ENCODE results near the gene SLC43A1.
A peak's percentile ranks its signal among the peaks of the same experiment; 100 is the strongest.

Gene SLC43A1

DNA sequence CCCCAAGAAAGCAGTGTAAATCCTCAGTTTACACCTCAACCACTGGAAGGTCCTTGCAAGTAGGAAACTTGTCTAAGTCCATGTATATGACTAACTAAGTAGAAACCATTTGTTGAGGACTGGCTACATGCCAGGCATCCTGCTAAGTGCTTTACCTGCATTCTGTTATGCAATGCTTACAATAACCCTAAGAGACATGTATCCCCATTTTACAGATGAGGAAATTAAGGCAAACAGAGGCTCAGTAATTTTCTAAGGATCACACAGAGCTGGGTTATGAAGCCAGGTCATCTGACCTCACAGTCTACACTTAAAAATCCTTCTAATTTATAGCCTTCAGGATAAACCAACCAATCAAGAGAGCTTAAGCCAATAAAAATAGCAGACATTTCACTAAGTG lies 13.5 kb upstream of the SLC43A1 start:
- no peak overlapping the region for H3K4me3 ChIP-seq (ENCODE audit: low read depth, low read length)
- TF ChIP-seq, protein P1, sequence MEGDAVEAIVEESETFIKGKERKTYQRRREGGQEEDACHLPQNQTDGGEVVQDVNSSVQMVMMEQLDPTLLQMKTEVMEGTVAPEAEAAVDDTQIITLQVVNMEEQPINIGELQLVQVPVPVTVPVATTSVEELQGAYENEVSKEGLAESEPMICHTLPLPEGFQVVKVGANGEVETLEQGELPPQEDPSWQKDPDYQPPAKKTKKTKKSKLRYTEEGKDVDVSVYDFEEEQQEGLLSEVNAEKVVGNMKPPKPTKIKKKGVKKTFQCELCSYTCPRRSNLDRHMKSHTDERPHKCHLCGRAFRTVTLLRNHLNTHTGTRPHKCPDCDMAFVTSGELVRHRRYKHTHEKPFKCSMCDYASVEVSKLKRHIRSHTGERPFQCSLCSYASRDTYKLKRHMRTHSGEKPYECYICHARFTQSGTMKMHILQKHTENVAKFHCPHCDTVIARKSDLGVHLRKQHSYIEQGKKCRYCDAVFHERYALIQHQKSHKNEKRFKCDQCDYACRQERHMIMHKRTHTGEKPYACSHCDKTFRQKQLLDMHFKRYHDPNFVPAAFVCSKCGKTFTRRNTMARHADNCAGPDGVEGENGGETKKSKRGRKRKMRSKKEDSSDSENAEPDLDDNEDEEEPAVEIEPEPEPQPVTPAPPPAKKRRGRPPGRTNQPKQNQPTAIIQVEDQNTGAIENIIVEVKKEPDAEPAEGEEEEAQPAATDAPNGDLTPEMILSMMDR (IDR thresholded peaks at IDR 0.05; ENCODE audit: low read depth, low read length) = no peak

DNA sequence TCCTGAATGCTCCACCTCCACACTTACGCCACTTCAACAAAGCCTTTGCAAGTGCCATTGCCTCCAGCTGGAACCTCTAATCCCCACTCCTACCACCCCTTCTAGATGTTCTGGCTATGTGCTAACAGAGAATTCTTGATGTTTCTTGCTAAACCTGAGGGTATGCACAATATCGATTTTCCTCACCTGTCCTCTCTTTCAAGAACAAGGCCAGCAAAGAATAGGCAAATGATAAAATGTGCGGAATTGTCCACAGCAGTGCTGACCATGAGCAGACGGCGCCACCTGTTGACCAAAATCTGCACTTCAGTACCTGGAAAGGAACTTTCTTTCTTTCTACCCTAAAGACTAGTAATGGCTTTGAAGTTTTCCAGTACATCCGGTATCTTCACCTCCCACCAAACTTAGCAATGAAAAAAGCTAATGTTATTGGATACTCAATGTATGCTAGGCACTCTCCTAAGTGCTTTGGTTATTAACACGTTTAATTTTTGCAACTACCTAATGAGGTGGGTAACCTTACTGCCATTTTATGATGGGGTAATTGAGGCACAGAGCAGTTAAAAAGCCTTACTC lies 11.6 kb upstream of the SLC43A1 start:
- H3K4me3 ChIP-seq (ENCODE audit: low read depth, low read length) = no peak overlapping the region
- TF ChIP-seq, protein P1 (IDR thresholded peaks at IDR 0.05; ENCODE audit: low read depth, low read length) = peak; percentile 80

DNA sequence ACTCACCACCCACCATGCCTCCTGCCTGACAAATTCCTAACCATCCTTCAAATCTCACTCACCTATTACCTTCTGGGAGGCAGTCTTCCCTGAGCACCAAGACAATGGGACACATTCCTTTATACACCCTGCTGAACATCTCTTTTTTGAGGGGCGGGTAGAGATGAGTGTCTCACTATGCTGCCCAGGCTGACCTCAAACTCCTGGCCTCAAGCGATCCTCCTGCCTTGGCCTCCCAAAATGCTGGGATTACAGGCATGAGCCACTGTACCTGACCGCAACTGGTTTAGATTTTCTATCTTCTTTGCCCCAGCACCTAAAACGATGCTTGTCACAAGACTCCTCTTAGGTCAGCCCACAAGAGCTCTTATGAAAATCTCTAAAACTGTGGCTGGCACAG lies 7.9 kb upstream of the SLC43A1 start:
- TF ChIP-seq, protein P1 (IDR thresholded peaks at IDR 0.05; ENCODE audit: low read depth, low read length) = no peak
- H3K4me3 ChIP-seq (ENCODE audit: low read depth, low read length) = no peak overlapping the region

DNA sequence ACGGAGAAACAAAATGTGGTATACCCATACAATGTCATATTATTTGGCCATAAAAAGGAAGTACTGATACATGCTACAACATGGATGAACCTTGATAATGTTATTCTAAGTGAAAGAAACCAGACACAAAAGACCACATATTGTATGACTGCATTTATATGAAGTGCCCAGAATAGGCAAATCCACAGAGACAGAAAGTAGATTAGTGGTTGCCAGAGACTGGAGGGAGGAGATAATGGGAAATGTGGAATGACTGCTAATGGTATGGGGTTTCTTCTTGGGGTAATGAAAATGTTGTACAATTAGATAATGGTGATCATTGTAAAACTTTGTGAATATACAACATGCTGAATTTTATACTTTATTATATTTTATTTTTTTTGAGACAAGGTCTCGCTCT lies 5.6 kb upstream of the SLC43A1 start:
- TF ChIP-seq, protein P1 (IDR thresholded peaks at IDR 0.05; ENCODE audit: low read depth, low read length) = no peak
- no peak overlapping the region for H3K4me3 ChIP-seq (ENCODE audit: low read depth, low read length)

DNA sequence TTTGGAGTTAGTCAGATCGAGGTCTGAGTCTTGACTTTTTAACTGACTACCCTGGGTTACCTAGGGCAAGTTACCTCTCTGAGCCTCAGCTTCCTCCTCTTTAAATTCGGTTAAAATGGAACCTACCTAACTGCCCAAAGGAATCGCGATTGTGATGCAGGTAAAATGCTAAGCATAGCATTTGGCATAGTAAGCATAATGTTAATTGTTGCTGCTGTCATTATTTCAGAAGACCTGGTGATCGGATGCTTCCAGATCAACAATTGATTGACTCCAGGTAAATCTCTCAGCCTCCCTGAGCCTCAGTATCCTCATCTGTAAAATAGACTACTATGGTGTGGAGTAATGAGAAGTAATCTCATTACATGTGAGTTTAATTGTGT lies 550 bp upstream of the SLC43A1 start:
- TF ChIP-seq, protein P1 (IDR thresholded peaks at IDR 0.05; ENCODE audit: low read depth, low read length) = no peak
- H3K4me3 ChIP-seq (ENCODE audit: low read depth, low read length) = peak overlapping the region; percentile 85

DNA sequence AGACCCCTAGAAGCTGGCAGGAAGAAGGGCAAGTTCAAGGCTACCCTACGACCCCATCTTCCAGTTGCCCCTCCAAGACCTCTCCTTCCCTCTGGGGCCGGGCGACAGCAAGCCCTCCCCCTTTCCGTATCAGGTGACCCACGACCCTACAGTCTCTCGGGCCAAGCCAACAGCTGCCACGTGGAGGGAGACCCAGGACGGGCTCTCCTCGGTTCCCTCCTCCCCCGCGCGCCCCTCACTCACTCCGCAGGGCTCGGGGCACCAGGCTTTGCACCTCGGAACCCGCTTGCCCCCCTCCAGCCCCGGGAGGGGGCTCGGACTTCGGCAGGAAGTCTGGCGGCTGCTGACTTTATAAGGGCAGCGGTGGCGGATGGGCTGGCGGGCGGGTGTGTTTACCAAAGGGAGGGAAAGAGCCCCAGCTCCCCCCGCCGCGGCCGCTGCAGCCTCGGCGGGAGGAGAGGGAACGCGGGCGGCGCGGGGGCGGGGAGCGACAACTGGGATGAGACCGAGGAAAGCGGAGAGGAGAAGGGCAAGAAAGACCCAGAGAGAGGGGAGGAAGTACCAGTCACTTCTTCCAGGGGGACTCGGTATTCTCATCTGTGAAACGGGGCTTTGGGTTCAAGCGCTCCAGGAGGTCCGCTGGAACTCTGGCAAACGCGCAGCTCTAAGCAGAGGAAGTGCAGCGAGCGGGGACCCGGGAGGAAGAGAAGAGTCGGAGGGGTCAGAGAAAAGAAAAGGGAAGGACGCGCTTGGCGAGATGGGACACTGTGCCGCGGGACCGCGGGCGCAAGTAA lies 767 bp downstream of the SLC43A1 start:
- H3K4me3 ChIP-seq (ENCODE audit: low read depth, low read length) = peak overlapping the region; percentile 85
- TF ChIP-seq, protein P1 (IDR thresholded peaks at IDR 0.05; ENCODE audit: low read depth, low read length) = no peak

DNA sequence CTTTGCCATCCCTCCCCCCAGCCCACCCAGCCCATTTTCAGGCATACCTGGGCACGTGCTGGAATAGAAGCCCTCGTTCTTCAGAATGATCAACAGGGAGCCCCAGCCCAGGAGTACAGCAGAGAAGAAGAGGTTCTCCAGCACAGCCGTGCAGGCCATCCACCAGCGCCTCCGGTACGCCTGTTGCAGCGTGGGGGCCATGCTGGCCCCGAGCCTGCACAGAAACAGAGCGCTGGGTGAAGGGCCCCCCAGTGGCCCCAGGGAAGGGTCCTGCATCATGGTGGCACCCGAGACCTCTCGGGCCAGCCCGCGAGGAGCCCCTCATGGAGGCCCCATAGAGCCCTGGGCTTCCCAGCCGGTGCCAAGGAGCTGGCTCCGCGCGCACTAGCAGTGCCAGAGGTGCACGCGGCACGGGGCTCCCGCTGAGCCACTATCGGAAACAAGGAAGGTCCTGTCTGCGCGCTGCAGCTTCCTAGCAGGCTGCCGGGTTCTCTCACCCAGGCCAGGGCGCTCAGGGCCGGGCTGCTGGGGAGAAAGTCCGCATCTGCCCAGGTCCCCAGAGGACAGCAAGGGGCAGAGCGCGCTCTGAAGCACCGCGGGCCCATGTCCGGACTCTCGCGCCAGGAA lies 1.5 kb downstream of the SLC43A1 start:
- peak overlapping the region; percentile 85 for H3K4me3 ChIP-seq (ENCODE audit: low read depth, low read length)
- TF ChIP-seq, protein P1 (IDR thresholded peaks at IDR 0.05; ENCODE audit: low read depth, low read length) = no peak

Measured in WI38 (cell line).